HG03342 (cell line): ENCODE results near the gene CDKAL1.

Source experiments
- ATAC-seq: cut with Tn5 transposase; IDR thresholded peaks from one replicate; pipeline ENCODE4 v1.9.1; 2021; ENCODE audit warnings: mild to moderate bottlenecking, moderate library complexity; ENCODE audit not compliant: unreplicated experiment

Gene CDKAL1

DNA sequence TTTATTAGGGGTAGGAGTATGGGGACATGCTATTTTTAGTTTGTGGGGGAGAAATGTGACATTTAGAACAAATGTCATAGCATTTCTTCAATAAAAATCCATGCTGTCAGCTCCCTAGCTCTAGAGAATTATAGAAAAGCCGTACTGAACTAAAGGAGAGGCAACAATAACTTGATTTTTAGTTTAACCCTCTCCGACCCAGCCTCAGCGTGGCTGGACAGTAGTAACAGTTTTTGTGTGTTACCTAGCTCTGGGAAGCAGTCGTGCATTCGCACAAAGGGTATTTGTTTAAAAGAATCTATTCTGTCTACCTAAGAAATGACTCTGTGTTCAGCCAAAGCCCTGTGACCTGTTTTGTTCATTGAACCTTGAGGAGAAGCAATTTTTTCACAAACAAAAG lies 616.9 kb downstream of the CDKAL1 start:
- no peak for ATAC-seq

GRCh38 chr6:21151530-21151929 lies 617.3 kb downstream of the CDKAL1 start:
- no peak for ATAC-seq

GRCh38 chr6:21157186-21157929 lies 623.1 kb downstream of the CDKAL1 start:
- peak; percentile 76 for ATAC-seq

DNA sequence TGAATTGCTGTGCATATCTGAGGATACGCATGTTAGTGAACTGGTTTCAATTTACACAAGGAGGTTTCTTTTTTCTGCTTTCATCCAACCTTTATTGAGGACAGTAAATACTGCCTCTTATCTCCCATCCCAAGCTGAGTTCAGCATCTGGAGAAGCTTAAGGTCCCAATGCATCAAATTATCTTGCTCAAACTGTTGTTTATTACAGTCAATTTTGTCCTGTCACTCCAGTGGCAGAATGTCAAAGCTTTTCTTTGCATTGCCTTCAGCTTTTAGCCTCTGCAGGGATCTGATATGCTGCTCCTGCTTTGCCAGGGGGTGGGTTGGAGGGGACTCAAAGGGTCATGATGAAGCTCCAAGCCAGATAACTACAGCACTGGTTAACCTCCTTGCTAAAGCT lies 623.9 kb downstream of the CDKAL1 start:
- ATAC-seq: no peak

DNA sequence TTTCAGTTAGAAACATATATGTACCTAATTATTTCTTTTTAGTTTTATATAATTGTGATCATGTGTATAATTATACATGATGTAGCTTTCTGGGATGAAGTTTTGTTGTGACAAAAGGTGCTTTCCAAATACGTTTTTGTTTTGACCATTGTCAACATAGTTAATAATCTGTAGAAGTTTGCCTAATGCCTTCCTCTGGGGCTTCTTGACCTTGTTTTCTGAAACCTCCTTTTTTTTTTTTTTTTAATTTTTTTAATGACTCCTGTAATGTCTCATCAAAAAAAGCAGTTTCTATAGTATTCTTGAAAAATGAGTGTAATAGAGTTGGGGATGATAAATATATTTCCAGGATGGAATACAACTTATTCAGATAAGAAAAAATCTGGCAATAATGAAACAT lies 624.6 kb downstream of the CDKAL1 start:
- ATAC-seq: peak; percentile 60

DNA sequence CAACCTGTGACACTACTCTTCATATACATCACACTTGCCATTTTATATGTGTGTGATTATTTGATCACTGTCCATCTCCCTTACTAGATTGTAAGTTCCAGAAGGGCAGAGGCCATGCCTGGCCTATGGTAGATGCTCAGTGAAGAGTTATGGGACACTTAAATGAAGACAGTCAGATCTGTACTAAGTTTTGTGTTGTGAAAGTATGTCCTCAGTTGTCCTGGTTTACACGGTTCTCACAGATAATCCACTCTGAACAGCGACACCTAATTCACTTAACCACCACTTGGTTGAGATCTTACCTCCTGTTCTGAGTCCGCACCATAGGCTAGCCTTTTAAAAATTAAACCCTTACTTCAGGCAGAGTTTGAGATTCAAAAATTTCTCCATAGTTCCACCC lies 625.2 kb downstream of the CDKAL1 start:
- peak; percentile 24 for ATAC-seq

GRCh38 chr6:21161707-21162106 lies 627.5 kb downstream of the CDKAL1 start:
- ATAC-seq: no peak

GRCh38 chr6:21163110-21163837 lies 629.0 kb downstream of the CDKAL1 start:
- no peak for ATAC-seq

DNA sequence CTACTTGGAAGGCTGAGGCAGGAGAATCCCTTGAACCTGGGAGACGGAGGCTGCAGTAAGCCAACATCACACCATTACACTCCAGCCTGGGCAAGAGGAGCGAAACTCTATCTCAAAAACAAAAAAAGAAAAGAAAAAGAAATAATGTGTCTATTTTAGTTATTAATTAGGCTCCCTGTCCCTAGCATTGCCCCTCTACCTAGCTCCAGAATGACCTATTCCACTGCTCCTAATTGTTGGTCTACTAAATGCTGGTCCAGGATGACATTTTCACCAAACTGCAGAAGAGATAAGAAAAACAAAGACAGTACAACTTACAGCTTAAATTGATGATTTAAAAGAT lies 629.6 kb downstream of the CDKAL1 start:
- no peak for ATAC-seq

DNA sequence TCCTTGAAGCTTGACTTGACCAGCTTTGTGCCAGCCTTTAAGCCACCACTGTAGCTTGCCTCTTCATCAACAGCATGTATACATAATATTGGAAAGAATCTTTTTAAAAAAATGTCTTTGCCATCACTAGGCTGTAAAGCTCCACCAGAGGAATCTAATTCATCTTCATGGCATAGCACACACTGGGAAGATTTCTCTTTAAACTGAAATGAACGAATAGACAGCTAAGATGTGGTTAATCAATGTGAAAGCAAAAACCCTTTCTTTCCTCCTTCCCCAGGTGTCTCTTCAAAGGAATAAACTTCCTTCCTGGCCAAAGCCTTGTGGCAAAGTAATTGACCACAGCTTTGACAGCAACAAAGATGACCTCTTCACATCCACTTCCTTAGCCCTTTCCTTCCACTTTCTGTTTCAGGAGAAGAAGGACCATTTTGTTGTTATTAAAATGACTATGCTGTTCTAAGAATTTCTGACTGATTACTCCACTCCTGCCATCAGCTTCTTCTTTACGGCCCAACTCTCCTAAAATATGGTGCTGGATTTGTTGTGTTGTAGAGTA lies 630.6 kb downstream of the CDKAL1 start:
- peak; percentile 78 for ATAC-seq

DNA sequence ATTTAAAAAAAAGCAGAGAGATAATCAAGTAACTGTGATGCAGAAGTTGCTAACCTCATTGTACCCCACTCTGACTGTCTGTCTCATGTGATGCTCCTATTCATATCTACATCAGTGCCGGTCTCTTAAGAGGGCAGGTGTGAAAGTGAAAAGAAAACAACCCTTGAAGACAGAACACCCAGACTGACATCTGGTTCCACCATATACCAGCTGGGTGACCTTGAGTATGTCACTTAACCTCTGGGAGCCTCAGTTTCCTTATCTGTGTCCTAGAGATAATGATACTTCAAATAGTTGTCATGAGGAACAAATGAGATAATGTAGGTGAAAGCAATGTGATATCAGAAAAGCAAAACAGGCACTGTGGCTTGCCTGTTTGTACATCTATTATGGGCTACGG lies 632.5 kb downstream of the CDKAL1 start:
- ATAC-seq: peak; percentile 69

- no peak for ATAC-seq
Measured at GRCh38 chr6:21167790-21168189, 633.5 kb downstream of the CDKAL1 start.

DNA sequence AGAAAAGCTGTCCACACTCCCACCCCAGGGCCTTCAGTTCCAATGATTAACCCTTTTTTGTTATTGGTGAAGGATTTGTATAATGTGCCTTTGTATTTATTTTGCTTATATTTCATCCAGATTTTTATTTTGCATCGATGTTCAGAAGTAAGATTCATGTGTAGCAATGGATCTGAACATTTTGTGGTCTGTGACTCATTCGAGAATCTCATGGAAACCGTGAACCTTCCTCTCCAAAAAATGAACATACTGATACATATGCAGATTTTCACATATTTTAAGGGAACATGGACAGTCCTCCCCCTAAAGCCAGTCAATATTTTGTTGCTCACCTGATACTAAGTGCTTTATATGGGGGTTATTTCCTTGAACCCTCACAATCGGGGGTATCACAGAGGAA lies 637.5 kb downstream of the CDKAL1 start:
- ATAC-seq: no peak

- no peak for ATAC-seq
Measured at GRCh38 chr6:21173031-21173430, 638.8 kb downstream of the CDKAL1 start.

DNA sequence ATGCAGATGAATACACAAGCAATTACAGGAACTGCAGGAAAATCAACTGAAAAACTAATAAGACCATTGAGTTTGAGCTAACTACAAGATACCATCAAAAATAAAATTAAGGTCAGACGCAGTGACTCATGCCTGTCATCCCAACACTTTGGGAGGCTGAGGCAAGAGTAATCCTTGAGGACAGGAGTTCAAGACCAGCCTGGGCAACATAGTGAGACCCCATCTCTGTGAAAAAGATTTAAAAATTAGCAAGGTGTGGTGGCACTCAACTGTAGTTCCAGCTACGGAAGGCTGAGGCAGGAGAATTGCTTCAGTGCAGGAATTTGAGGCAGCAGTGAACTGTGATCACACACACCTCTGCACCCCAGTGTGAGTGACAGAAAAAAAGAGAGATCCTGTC lies 639.4 kb downstream of the CDKAL1 start:
- no peak for ATAC-seq

GRCh38 chr6:21176197-21176596 lies 641.9 kb downstream of the CDKAL1 start:
- ATAC-seq: no peak

DNA sequence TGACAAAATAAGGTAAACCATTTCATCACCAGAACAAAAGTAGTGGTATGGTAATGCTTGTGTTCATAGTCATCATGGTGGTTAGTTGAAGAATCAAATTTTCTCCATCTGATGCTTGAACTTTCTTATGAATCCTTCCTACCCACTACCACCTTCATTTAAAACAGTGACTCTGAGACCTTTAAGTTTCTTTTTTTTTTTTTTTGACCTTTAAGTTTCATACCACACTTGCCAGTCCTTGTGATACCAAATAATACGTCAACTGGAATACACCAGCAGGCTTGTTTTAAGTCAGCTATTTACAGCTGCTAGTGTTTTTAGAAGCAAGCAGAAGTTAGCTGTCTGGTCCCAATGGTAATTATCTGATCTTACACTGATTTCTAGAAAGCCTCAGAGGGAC lies 645.9 kb downstream of the CDKAL1 start:
- no peak for ATAC-seq

- no peak for ATAC-seq
Measured at GRCh38 chr6:21180800-21181337, 646.6 kb downstream of the CDKAL1 start.

GRCh38 chr6:21181866-21182265 lies 647.6 kb downstream of the CDKAL1 start:
- peak; percentile 60 for ATAC-seq

- no peak for ATAC-seq
Measured at GRCh38 chr6:21182589-21182988, 648.3 kb downstream of the CDKAL1 start.

GRCh38 chr6:21185861-21186478 lies 651.7 kb downstream of the CDKAL1 start:
- ATAC-seq: no peak
